HG03196 (cell line): ENCODE results near the gene SLC4A2.
"Not testable (repeated sequence)": the region's sequence is repeated elsewhere in the genome, so short reads cannot be mapped to it uniquely, and the experiment has no call there.

ENCODE experiments used
- ATAC-seq: cut with Tn5 transposase; IDR thresholded peaks from one replicate; pipeline ENCODE4 v1.9.1; 2021; ENCODE audit not compliant: unreplicated experiment

The SLC4A2 gene, protein sequence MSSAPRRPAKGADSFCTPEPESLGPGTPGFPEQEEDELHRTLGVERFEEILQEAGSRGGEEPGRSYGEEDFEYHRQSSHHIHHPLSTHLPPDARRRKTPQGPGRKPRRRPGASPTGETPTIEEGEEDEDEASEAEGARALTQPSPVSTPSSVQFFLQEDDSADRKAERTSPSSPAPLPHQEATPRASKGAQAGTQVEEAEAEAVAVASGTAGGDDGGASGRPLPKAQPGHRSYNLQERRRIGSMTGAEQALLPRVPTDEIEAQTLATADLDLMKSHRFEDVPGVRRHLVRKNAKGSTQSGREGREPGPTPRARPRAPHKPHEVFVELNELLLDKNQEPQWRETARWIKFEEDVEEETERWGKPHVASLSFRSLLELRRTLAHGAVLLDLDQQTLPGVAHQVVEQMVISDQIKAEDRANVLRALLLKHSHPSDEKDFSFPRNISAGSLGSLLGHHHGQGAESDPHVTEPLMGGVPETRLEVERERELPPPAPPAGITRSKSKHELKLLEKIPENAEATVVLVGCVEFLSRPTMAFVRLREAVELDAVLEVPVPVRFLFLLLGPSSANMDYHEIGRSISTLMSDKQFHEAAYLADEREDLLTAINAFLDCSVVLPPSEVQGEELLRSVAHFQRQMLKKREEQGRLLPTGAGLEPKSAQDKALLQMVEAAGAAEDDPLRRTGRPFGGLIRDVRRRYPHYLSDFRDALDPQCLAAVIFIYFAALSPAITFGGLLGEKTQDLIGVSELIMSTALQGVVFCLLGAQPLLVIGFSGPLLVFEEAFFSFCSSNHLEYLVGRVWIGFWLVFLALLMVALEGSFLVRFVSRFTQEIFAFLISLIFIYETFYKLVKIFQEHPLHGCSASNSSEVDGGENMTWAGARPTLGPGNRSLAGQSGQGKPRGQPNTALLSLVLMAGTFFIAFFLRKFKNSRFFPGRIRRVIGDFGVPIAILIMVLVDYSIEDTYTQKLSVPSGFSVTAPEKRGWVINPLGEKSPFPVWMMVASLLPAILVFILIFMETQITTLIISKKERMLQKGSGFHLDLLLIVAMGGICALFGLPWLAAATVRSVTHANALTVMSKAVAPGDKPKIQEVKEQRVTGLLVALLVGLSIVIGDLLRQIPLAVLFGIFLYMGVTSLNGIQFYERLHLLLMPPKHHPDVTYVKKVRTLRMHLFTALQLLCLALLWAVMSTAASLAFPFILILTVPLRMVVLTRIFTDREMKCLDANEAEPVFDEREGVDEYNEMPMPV

GRCh38 chr7:151059367-151060112 is at the start of gene SLC4A2:
SLC4A2 (plus strand) TSS chr7:151059589; CDS start chr7:151061988, 2,399 bp downstream.
- ATAC-seq: peak; percentile 31

DNA sequence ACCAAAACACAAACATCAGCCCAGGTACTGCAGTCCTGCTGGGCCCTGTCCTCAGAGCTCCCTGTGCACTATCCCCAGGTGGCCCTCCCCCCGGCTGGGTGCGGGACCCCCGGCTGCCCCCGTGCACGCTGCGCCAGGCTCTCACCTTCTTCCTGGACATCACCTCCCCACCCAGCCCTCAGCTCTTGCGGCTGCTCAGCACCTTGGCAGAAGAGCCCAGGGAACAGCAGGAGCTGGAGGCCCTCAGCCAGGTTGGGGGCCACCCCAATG is 49.4 kb upstream of the SLC4A2 start:
- no peak for ATAC-seq

- no peak for ATAC-seq
These were observed 48.9 kb upstream of the SLC4A2 start for GRCh38 chr7:151010307-151011096.

- ATAC-seq: no peak
These were observed 48.3 kb upstream of the SLC4A2 start for GRCh38 chr7:151011097-151011409.

DNA sequence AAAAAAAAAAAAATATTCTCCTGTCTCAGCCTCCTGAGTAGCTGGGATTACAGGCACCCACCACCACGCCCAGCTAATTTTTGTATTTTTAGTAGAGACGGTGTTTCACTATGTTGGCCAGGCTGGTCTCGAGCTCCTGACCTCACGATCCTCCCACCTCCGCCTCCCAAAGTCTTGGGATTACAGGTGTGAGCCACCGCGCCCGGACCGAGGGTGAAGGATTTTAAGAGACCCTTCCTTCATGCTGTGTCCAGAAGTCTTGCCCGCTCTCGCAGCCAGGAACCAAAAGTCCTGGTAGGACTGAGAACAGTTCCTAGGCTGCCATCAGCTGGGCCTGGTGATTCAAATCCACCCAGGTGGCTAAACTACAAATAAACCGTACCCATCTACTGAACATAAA is 47.8 kb upstream of the SLC4A2 start:
- ATAC-seq: not testable (repeated sequence)

DNA sequence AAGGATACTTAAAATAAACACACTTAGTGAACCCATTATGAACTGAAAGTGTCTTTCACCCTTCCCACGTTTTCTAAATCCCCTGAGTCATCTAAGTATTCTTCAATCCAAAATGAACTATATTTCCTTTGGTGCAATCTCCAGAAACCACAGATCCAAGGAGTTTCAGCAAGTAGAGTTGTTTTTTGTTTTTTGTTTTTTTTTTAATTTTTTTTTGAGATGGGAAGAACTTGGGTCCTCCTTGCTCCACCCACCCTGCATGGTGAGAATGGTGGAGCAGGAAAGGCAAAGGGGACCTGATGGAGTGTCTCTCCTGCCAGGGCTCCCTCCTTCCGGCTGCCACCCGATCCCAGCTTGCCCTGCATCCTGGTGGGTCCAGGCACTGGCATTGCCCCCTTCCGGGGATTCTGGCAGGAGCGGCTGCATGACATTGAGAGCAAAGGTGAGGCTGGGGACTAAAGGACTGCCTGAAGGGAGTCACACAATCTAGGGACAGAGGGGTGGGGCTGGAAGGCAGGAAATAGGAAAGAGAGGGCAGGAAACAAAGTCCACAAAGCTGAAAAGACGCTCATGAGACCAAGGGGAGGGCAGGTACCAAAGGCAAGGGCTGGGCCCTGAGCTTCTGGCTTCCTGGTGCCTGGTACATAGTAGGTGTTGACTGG is 47.2 kb upstream of the SLC4A2 start:
- no peak for ATAC-seq

DNA sequence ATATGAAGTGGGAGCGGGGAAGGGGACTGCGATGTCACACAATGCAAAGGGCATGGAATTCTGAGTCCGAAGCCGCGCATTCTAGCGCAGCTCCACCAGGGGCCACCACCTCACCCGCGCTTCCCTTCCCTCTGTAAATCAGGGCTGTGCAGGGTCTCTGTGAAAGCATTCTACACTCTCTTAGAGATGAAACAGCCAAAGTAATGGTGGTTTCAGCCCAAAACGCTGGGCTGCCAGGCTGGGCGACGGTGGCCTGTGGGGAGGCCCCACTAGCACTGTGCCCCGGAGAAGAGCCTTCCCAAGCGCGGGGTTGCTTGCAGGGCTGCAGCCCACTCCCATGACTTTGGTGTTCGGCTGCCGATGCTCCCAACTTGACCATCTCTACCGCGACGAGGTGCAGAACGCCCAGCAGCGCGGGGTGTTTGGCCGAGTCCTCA is 46.5 kb upstream of the SLC4A2 start:
- no peak for ATAC-seq

GRCh38 chr7:151013356-151013732 is 46.0 kb upstream of the SLC4A2 start:
- ATAC-seq: no peak

DNA sequence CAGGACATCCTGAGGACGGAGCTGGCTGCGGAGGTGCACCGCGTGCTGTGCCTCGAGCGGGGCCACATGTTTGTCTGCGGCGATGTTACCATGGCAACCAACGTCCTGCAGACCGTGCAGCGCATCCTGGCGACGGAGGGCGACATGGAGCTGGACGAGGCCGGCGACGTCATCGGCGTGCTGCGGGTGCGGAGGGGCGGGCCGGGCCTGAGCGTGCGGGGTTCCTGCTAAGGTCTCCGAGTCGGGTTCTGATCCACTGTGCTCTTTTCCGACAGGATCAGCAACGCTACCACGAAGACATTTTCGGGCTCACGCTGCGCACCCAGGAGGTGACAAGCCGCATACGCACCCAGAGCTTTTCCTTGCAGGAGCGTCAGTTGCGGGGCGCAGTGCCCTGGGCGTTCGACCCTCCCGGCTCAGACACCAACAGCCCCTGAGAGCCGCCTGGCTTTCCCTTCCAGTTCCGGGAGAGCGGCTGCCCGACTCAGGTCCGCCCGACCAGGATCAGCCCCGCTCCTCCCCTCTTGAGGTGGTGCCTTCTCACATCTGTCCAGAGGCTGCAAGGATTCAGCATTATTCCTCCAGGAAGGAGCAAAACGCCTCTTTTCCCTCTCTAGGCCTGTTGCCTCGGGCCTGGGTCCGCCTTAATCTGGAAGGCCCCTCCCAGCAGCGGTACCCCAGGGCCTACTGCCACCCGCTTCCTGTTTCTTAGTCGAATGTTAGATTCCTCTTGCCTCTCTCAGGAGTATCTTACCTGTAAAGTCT is 45.5 kb upstream of the SLC4A2 start:
- ATAC-seq: no peak

- ATAC-seq: no peak
These were observed 44.4 kb upstream of the SLC4A2 start for GRCh38 chr7:151014950-151015349.

- ATAC-seq: no peak
These were observed 43.4 kb upstream of the SLC4A2 start for GRCh38 chr7:151015967-151016366.

- ATAC-seq: no peak
These were observed 42.9 kb upstream of the SLC4A2 start for GRCh38 chr7:151016505-151016904.

- ATAC-seq: no peak
These were observed 42.4 kb upstream of the SLC4A2 start for GRCh38 chr7:151016942-151017341.

GRCh38 chr7:151017370-151017952 is 41.9 kb upstream of the SLC4A2 start:
- no peak for ATAC-seq

DNA sequence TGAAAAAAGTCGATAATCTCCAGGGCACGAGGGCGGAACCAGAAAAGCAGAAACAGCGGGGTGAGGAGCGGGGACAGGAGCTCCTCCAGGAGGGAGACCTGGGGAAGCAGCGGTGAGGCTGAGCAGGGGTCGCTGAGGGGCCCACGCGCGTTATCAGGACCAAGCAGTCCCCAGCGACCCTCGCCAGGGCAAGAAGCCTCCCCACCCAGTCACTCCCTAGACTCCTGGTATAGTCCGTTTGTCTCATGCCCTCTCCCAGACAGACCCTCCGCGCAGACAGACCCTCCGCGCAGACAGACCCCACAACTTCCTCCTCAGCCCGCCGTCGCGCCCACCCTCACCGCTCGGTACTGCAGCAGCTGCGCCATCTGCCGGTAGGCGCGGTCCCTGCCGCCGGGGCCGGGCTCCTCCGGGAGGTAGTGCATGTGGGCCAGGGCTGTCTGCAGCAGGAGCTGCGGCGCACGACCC is 41.4 kb upstream of the SLC4A2 start:
- peak; percentile 56 for ATAC-seq

DNA sequence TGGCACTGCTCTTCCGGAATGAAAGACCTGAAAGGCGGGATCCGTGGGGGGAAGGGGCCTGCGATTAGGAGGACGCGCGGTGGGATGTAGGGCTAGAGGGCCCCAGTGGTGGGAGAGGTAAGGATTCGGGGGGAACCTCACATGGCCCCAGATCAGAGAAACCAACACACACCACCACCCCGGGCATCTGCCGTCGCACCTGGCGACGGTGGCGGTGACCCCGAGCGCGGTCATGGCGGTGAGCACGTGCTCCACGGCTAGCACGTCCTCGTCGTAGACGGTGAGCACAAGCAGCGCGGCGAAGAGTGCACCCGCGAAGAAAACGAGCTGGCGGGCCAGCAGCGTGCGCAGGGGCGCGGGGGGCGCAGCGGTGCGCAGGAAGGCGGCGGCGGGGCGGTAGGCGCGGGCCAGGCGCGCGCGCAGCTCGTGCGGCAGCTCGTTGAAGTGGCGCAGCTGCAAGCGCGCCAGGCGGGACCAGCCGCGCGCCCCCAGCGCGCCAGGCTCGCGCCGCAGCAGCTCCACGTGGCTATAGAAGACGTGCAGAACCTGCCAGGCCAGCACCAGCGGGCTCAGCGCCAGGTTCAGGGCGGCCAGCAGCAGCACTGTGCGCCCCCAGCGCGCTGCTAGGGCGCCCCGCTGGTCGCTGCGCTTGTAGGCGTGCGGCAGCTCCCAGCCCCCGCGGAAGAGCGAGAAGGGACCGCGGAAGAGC is 40.8 kb upstream of the SLC4A2 start:
- no peak for ATAC-seq

GRCh38 chr7:151019130-151019447 is 40.3 kb upstream of the SLC4A2 start:
- ATAC-seq: no peak

GRCh38 chr7:151020231-151020630 is 39.2 kb upstream of the SLC4A2 start:
- no peak for ATAC-seq
